ENCODE data around the gene SERPINE3. TPM values are rescaled to one million over a fixed set of nuclear protein-coding genes. Genes with fewer than 3 reads are reported as not detected.

SERPINE3 gene
- total RNA-seq, 1 donor from 2014 or later = not detected

DNA sequence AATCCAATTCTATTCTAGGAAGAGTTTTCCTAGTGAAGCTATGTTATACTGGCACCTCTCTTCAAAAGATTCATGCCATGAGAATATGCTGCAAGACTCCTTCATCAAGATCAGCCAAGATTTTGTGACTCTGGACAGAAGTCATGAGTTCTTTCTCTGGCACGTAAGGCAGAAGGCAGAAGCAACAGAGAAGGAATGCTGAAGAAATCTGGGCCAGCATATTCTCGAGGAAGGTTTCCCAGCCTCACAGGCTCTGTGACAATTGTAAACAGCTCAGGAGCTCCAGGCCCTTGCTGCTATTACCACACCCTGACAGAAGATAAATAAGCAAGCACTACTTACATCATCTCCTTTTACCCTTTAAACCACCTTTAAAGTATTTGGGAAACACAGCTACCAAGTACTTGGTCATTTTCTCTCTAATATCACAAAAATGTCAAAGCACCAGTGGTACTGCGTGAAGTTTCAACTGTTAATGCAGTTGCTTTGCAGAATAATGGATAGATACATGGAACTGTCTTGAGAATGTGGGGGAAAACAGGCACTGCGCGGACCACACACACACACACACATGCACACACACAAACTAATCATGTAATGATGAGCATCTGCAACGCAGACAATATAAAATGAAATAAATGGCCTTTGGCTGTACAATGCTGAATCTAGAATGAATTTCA is 57.9 kb downstream of the SERPINE3 start:
- no peak overlapping the region for H3K4me3 ChIP-seq (ENCODE audit: low read depth, low read length)
- TF ChIP-seq, protein P1, sequence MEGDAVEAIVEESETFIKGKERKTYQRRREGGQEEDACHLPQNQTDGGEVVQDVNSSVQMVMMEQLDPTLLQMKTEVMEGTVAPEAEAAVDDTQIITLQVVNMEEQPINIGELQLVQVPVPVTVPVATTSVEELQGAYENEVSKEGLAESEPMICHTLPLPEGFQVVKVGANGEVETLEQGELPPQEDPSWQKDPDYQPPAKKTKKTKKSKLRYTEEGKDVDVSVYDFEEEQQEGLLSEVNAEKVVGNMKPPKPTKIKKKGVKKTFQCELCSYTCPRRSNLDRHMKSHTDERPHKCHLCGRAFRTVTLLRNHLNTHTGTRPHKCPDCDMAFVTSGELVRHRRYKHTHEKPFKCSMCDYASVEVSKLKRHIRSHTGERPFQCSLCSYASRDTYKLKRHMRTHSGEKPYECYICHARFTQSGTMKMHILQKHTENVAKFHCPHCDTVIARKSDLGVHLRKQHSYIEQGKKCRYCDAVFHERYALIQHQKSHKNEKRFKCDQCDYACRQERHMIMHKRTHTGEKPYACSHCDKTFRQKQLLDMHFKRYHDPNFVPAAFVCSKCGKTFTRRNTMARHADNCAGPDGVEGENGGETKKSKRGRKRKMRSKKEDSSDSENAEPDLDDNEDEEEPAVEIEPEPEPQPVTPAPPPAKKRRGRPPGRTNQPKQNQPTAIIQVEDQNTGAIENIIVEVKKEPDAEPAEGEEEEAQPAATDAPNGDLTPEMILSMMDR (conservative IDR thresholded peaks at IDR 0.05; ENCODE audit: low read depth, low read length) = no peak
- DNase-seq (ENCODE audit: low read depth) = no peak

DNA sequence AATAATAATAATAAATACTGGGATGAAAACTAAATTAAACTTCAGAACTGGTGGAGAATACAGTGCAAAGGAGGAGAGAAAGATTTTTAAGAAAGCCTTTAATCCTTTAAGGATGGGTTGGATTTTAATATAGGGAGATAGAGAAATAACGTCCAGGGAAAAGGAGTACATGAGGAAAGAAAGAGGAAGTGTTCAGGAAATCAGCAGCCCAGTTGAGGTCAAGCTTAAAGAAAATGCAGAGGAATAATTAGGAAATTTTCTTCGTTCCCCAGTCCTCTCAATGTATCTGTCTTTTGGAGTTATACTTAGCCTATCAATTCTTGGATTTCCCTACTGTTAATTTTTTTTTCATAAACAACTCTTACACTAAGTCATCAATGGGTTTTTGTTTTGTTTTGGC is 65.7 kb downstream of the SERPINE3 start:
- TF ChIP-seq, protein P1 (conservative IDR thresholded peaks at IDR 0.05; ENCODE audit: low read depth, low read length) = no peak
- no peak for DNase-seq (ENCODE audit: low read depth)

DNA sequence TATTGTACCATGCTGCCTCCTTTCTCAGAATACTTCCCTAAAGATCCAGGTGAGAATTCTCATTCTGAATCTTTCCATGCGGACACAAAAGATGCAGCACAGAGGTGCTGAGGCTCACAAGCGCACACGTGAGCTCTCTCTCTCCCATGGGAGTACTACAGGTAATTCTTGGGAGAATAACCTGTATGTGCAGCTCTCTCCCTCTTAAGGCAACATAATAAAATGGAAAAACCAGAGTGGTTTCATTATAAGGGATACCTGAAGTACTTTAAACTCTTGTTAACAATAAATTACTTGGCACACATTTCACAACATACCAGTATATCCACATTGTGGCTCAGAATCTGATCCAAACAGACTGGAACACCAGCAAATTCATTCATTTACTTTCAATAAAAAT is 72.9 kb downstream of the SERPINE3 start:
- TF ChIP-seq, protein P1 (conservative IDR thresholded peaks at IDR 0.05; ENCODE audit: low read depth, low read length) = no peak
- H3K4me3 ChIP-seq (ENCODE audit: low read depth, low read length) = no peak overlapping the region
- DNase-seq (ENCODE audit: low read depth) = no peak

More for the DNA sequence above, 65.7 kb downstream of the SERPINE3 start:
- no peak overlapping the region for H3K4me3 ChIP-seq (ENCODE audit: low read depth, low read length)

Other genes starting within 250 kb of the SERPINE3 start
- gene C13orf42, start 228.4 kb upstream of the SERPINE3 start, total RNA-seq = not detected in 2 replicates
- gene FAM124A, start 117.3 kb upstream of the SERPINE3 start, total RNA-seq = 0.63 and 1.2 TPM in 2 replicates
- gene INTS6, start 113.3 kb downstream of the SERPINE3 start, total RNA-seq = 22.6 and 30.2 TPM in 2 replicates
- gene WDFY2, start 244.8 kb downstream of the SERPINE3 start, total RNA-seq = 3.5 and 5.1 TPM in 2 replicates